Fibroblast of lung (primary cell): ENCODE data around the gene ANXA6. TPM values are rescaled to one million over a fixed set of nuclear protein-coding genes. Genes with fewer than 3 reads are reported as not detected.
"Not testable (repeated sequence)": the region's sequence is repeated elsewhere in the genome, so short reads cannot be mapped to it uniquely, and the experiment has no call there.

Source experiments
- DNase-seq, 2 donors: peaks; one replicate each; pipeline versions ENCODE4 v3.0.0 to v3.0.0-alpha.2; 2010; ENCODE audit warnings: low read depth in 2 of 2
- H2AFZ ChIP-seq: 2 replicates; pipeline ENCODE4 v1.5.1; 2012; ENCODE audit warnings: low read length, control low read depth, inconsistent platforms
- H3K27ac ChIP-seq: 2 replicates; pipeline ENCODE4 v1.5.1; 2011; ENCODE audit warnings: low read length, control low read depth; ENCODE audit not compliant: insufficient read depth
- H3K27me3 ChIP-seq: 2 replicates; pipeline ENCODE4 v1.5.1; 2011; ENCODE audit warnings: mild to moderate bottlenecking, low read length; ENCODE audit not compliant: control insufficient read depth, insufficient read depth
- H3K36me3 ChIP-seq: 2 replicates; pipeline ENCODE4 v1.5.1; 2011; ENCODE audit warnings: low read length; ENCODE audit not compliant: control insufficient read depth, insufficient read depth
- H3K4me1 ChIP-seq: 2 replicates; pipeline ENCODE4 v1.5.1; 2011; ENCODE audit warnings: low read length; ENCODE audit not compliant: control insufficient read depth, insufficient read depth; ENCODE audit errors: extremely low read depth
- H3K4me2 ChIP-seq: 2 replicates; pipeline ENCODE4 v1.5.1; 2011; ENCODE audit warnings: low read length, control low read depth; ENCODE audit not compliant: insufficient read depth; ENCODE audit errors: extremely low read depth
- H3K4me3 ChIP-seq, 4 experiments: fragments of 200-600 bp in 1 of 4; sonication (generic) in 1 of 4; replicated peaks in 1 of 4; 2 replicates each; pipeline ENCODE4 v1.5.1; 2011 to 2016; ENCODE audit warnings: low read length in 4 of 4, low read depth in 3 of 4, mild to moderate bottlenecking in 3 of 4, control low read depth in 2 of 4, inconsistent platforms in 1 of 4, mixed read lengths in 1 of 4; ENCODE audit not compliant: insufficient read depth in 1 of 4; ENCODE audit errors: control extremely low read depth in 1 of 4
- H3K79me2 ChIP-seq: 2 replicates; pipeline ENCODE4 v1.5.1; 2012; ENCODE audit warnings: mild to moderate bottlenecking, low read length, inconsistent platforms; ENCODE audit not compliant: control insufficient read depth, insufficient read depth
- H3K9ac ChIP-seq: 2 replicates; pipeline ENCODE4 v1.5.1; 2011; ENCODE audit warnings: mild to moderate bottlenecking, low read length, control low read depth; ENCODE audit not compliant: insufficient read depth
- H3K9me3 ChIP-seq: 2 replicates; pipeline ENCODE4 v1.5.1; 2012; ENCODE audit warnings: low read depth, low read length; ENCODE audit not compliant: control insufficient read depth, insufficient read depth
- H4K20me1 ChIP-seq: 2 replicates; pipeline ENCODE4 v1.5.1; 2011; ENCODE audit warnings: low read length; ENCODE audit not compliant: control insufficient read depth, insufficient read depth; ENCODE audit errors: extremely low read depth
- CTCF ChIP-seq, 2 donors: IDR thresholded peaks in 1 of 2; conservative IDR thresholded peaks in 1 of 2; 1 replicate in 1 of 2; 2 replicates in 1 of 2; pipeline ENCODE4 v1.5.1; 2011 to 2012; ENCODE audit warnings: low read length in 2 of 2, control low read depth in 1 of 2, inconsistent platforms in 1 of 2, low read depth in 1 of 2, mild to moderate bottlenecking in 1 of 2
- EZH2 ChIP-seq: IDR thresholded peaks from 2 replicates; pipeline ENCODE4 v1.5.1; 2012; ENCODE audit warnings: low read length, control low read depth, mild to moderate bottlenecking; ENCODE audit errors: missing control alignments
- polyA plus RNA-seq, 2 donors: library from polyadenylated mRNA; depleted of rRNA in 1 of 2; stranded (reverse) in 1 of 2; unstranded in 1 of 2; fragments of >200 nt; gene quantifications; 2 replicates each; pipeline ENCODE4 v1.2.1, GENCODE V29; 2011 to 2012; ENCODE audit warnings: missing spikeins in 1 of 2
- total RNA-seq: library from RNA; depleted of rRNA; stranded (reverse); fragments of >200 nt; gene quantifications from 2 replicates; pipeline ENCODE4 v1.2.1, GENCODE V29; 2014

ANXA6 gene
- total and polyA plus RNA-seq, 2 donors (not counting 1 experiment from before 2014, with no cell fraction given): 591 to 615 TPM

GRCh38 chr5:151198861-151199260 is 41.3 kb upstream of the ANXA6 start:
- Histone ChIP-seq H4K20me1 (no peaks in the 10 kb centered on the region), H3K27ac (no peak overlapping the region), H3K27me3 (no peaks in the 10 kb centered on the region), H3K4me3 (no peak overlapping the region), H3K4me1 (no peaks in the 10 kb centered on the region), H3K79me2 (no peaks in the 10 kb centered on the region), H3K4me2 (no peak overlapping the region), H3K9me3 (no peaks in the 10 kb centered on the region), H2AFZ (no peak overlapping the region), H3K36me3 (no peaks in the 10 kb centered on the region), H3K9ac (no peak overlapping the region)
- no peak for DNase-seq
- TF ChIP-seq CTCF (conservative IDR thresholded peaks at IDR 0.05 in 1 of 2, IDR thresholded peaks at IDR 0.05 in 1 of 2; ENCODE audit: low read depth in 1 of 2, low read length in 2 of 2) (no peak), EZH2 (no peak)

GRCh38 chr5:151197291-151197600 is 39.7 kb upstream of the ANXA6 start:
- not testable (repeated sequence) for H3K4me3 ChIP-seq, H3K27ac ChIP-seq, H3K9ac ChIP-seq, H2AFZ ChIP-seq, DNase-seq, H3K27me3 ChIP-seq, H3K79me2 ChIP-seq, H3K36me3 ChIP-seq, H3K4me1 ChIP-seq, H3K9me3 ChIP-seq, H3K4me2 ChIP-seq, H4K20me1 ChIP-seq

- no peak for DNase-seq
- no peaks in the 10 kb centered on the region for H3K79me2 ChIP-seq
- H3K4me1 ChIP-seq: no peaks in the 10 kb centered on the region
Measured at GRCh38 chr5:151196556-151197290, 39.1 kb upstream of the ANXA6 start.

More at GRCh38 chr5:151196556-151197290, 39.1 kb upstream of the ANXA6 start:
- no peak overlapping the region for H3K9ac ChIP-seq
- no peak overlapping the region for H3K4me3 ChIP-seq
- H3K9me3 ChIP-seq: no peaks in the 10 kb centered on the region
- no peaks in the 10 kb centered on the region for H3K36me3 ChIP-seq
- H3K27ac ChIP-seq: no peak overlapping the region
- no peaks in the 10 kb centered on the region for H4K20me1 ChIP-seq
- no peak overlapping the region for H2AFZ ChIP-seq
- H3K27me3 ChIP-seq: no peaks in the 10 kb centered on the region
- TF ChIP-seq CTCF (conservative IDR thresholded peaks at IDR 0.05 in 1 of 2, IDR thresholded peaks at IDR 0.05 in 1 of 2; ENCODE audit: low read depth in 1 of 2, low read length in 2 of 2) (no peak), EZH2 (no peak)
- H3K4me2 ChIP-seq: no peak overlapping the region
